Transverse colon (tissue), 4 donors: ENCODE measurements around the gene TP53INP2. TPM values are rescaled to one million over a fixed set of nuclear protein-coding genes. Genes with fewer than 3 reads are reported as not detected.

ENCODE experiments used
- DNase-seq: peaks from one replicate; pipeline ENCODE4 v3.0.0-alpha.2; 2019
- H3K27ac ChIP-seq, 4 donors: fragments of 200-600 bp; sonication (generic); 2 replicates each; pipeline ENCODE4 v1.5.1; 2016 to 2018; ENCODE audit warnings: inconsistent platforms in 4 of 4
- H3K27me3 ChIP-seq: fragments of 200-600 bp; sonication (generic); 2 replicates; pipeline ENCODE4 v1.5.1; 2017; ENCODE audit warnings: inconsistent platforms
- H3K36me3 ChIP-seq, 4 donors: fragments of 200-600 bp; sonication (generic); 2 replicates each; pipeline ENCODE4 v1.5.1; 2017 to 2019; ENCODE audit warnings: inconsistent platforms in 4 of 4
- H3K4me1 ChIP-seq, 4 donors: fragments of 200-600 bp; sonication (generic); 2 replicates each; pipeline ENCODE4 v1.5.1; 2017 to 2020; ENCODE audit warnings: inconsistent platforms in 4 of 4
- H3K4me3 ChIP-seq, 4 donors: fragments of 200-600 bp; sonication (generic); 1 replicate in 1 of 4; 2 replicates in 3 of 4; pipeline versions ENCODE4 v1.5.1 to v1.6.1; 2017 to 2019; ENCODE audit warnings: inconsistent platforms in 4 of 4
- H3K9me3 ChIP-seq, 2 donors: fragments of 200-600 bp; sonication (generic); 2 replicates each; pipeline ENCODE4 v1.5.1; 2017 to 2019; ENCODE audit warnings: inconsistent platforms in 2 of 2
- EP300 ChIP-seq: sonication (generic); formaldehyde crosslinking; IDR thresholded peaks from one replicate; pipeline ENCODE4 v1.6.1; 2017; ENCODE audit warnings: antibody characterized with exemption, low read depth
- POLR2A ChIP-seq: fragments of 450-650 bp; IDR thresholded peaks from one replicate; pipeline ENCODE4 v1.6.1; 2016; ENCODE audit warnings: antibody characterized with exemption, mild to moderate bottlenecking, moderate library complexity
- POLR2AphosphoS5 ChIP-seq, 3 donors: sonication (generic); formaldehyde crosslinking; IDR thresholded peaks; one replicate each; pipeline ENCODE4 v1.6.1; 2016; ENCODE audit warnings: antibody characterized with exemption in 3 of 3
- WGBS, 2 donors: methylation state at CpG; one replicate each; pipeline ENCODE4 v1.1.5; 2018; ENCODE audit warnings: low coverage in 1 of 2; 5-methylcytosine and 5-hydroxymethylcytosine counted together
- in situ Hi-C, 4 donors: fragments of 200-750 bp; cut with MboI; loops; one replicate each; pipeline versions ENCODE4 v1.15.0 to v1.15.1; 2017; ENCODE audit warnings: low sequenced_read_pairs in 3 of 4, low pct_ligation_motif_present in 1 of 4, low pct_unique_long_range_greater_than_20kb in 1 of 4
- intact Hi-C: fragments of 100-400 bp; cut with DNase I; formaldehyde crosslinking; loops from one replicate; pipeline ENCODE4 v1.15.1; 2023; ENCODE audit warnings: low total_unique reads
- total RNA-seq, 4 donors: library from RNA; depleted of rRNA; stranded (reverse); fragments of >200 nt; gene quantifications; one replicate each; pipeline ENCODE4 v1.1.0, GENCODE V29; 2016
- TF ChIP-seq, protein P1 (sequence below), 5 experiments: fragments of 200-600 bp in 3 of 5; fragments of 450-650 bp in 2 of 5; sonication (generic) in 3 of 5; IDR thresholded peaks; 1 replicate in 2 of 5; 2 replicates in 3 of 5; pipeline ENCODE4 v1.5.1; 2016 to 2017; ENCODE audit warnings: antibody characterized with exemption in 5 of 5, inconsistent platforms in 3 of 5, mild to moderate bottlenecking in 2 of 5, moderate library complexity in 1 of 5

The TP53INP2 gene
- total RNA-seq, 4 donors from 2014 or later = 12.9 to 80.8 (median 57.9) TPM

DNA sequence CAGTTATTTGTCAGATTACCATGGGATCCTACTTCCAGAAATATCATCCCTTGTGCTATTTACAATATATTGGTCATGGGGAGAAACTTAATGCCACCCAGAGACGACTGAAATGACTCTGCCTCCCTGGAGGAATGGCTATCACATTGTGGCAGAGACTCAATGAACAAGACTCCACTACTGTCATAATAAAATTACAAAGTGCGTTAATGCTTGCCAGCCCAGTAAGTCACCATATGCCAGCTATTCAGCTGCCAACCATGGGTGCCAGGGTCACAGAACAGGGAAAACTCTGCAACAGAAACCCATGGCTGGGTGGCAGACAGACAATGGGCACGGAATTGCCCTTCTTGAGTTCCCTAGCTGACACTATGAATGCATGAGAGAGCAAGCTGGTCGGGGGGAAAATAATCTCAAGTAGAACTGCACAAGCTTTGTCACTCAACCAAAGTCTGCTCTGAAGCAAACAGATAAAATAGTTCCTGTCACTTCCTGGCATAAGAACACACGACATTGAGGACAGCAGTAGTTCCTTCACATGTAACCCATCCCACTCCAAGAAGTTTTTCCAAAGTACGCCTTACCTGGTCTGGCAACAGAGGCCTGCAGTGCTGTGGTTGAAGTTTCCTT is 32.1 kb downstream of the TP53INP2 start:
- Histone ChIP-seq H3K36me3 (peaks cover 0 to 31% (median 5%) of the 10 kb centered on the region in 4 donors), H3K27ac (no peak overlapping the region), H3K4me3 (no peak overlapping the region), H3K4me1 (no peaks in the 10 kb centered on the region), H3K27me3 (no peaks in the 10 kb centered on the region), H3K9me3 (no peaks in the 10 kb centered on the region)
- TF ChIP-seq EP300 (no peak), POLR2AphosphoS5 (IDR thresholded peaks at IDR 0.05) (no peak), POLR2A (no peak)
- TF ChIP-seq, protein P1, sequence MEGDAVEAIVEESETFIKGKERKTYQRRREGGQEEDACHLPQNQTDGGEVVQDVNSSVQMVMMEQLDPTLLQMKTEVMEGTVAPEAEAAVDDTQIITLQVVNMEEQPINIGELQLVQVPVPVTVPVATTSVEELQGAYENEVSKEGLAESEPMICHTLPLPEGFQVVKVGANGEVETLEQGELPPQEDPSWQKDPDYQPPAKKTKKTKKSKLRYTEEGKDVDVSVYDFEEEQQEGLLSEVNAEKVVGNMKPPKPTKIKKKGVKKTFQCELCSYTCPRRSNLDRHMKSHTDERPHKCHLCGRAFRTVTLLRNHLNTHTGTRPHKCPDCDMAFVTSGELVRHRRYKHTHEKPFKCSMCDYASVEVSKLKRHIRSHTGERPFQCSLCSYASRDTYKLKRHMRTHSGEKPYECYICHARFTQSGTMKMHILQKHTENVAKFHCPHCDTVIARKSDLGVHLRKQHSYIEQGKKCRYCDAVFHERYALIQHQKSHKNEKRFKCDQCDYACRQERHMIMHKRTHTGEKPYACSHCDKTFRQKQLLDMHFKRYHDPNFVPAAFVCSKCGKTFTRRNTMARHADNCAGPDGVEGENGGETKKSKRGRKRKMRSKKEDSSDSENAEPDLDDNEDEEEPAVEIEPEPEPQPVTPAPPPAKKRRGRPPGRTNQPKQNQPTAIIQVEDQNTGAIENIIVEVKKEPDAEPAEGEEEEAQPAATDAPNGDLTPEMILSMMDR (IDR thresholded peaks at IDR 0.05) = no peak
- in situ Hi-C loops (no loop called here), intact Hi-C loops (no loop called here)
- 85 to 100% methylated on average over 1 to 6 of the region's 6 CpGs for WGBS, 2 donors
- no peak for DNase-seq

GRCh38 chr20:34743039-34743438 is 38.9 kb downstream of the TP53INP2 start:
- no peak for DNase-seq
- Histone ChIP-seq H3K4me3 (no peak overlapping the region), H3K9me3 (no peaks in the 10 kb centered on the region), H3K36me3 (peaks cover 0 to 59% (median 20%) of the 10 kb centered on the region in 4 donors), H3K27me3 (no peaks in the 10 kb centered on the region), H3K4me1 (no peaks in the 10 kb centered on the region), H3K27ac (no peak overlapping the region)
- TF ChIP-seq, protein P1 (IDR thresholded peaks at IDR 0.05) = no peak
- TF ChIP-seq POLR2AphosphoS5 (IDR thresholded peaks at IDR 0.05) (no peak), EP300 (no peak), POLR2A (no peak)
- WGBS, 2 donors = 88% methylated on average over 1 of the region's 1 CpG; no CpG with 5 or more reads in 1 of the 2 donors
- in situ Hi-C loops (no loop called here), intact Hi-C loops (no loop called here)

DNA sequence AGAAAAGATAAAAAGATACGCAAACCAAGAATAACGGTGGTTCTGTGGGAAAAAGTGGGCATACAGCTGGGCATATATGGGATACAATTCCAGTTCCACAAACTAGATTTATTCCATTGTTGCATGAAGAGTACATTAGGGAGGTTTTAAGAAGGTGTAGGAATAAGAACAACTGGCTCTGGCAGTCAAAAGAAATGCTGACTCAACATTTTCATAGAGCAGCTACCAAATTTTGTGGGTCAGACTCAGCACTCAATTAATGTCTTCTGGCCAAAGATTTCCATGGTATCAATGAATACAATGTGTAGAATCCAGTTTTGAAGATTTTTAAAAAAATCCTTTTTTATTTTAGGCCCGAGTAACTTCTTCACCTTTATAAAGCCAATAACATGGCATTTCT is 40.2 kb downstream of the TP53INP2 start:
- TF ChIP-seq EP300 (no peak), POLR2A (no peak), POLR2AphosphoS5 (IDR thresholded peaks at IDR 0.05) (no peak)
- TF ChIP-seq, protein P1 (IDR thresholded peaks at IDR 0.05) = no peak
- intact Hi-C loops (no loop called here), in situ Hi-C loops (no loop called here)
- no peaks in the 10 kb centered on the region for H3K9me3 ChIP-seq
- H3K4me3 ChIP-seq = no peak overlapping the region
- no peak for DNase-seq
- 86 to 96% methylated on average over 3 of the region's 3 CpGs for WGBS, 2 donors
- no peaks in the 10 kb centered on the region for H3K4me1 ChIP-seq
- peaks cover 0 to 66% (median 20%) of the 10 kb centered on the region in 4 donors for H3K36me3 ChIP-seq
- no peak overlapping the region for H3K27ac ChIP-seq
- H3K27me3 ChIP-seq = no peaks in the 10 kb centered on the region

- in situ Hi-C loops = no loop called here
- H3K36me3 ChIP-seq = peaks cover 0 to 66% (median 23%) of the 10 kb centered on the region in 4 donors
- no peaks in the 10 kb centered on the region for H3K9me3 ChIP-seq
- TF ChIP-seq EP300 (no peak), POLR2AphosphoS5 (IDR thresholded peaks at IDR 0.05) (no peak), POLR2A (no peak)
- TF ChIP-seq, protein P1 (IDR thresholded peaks at IDR 0.05) = no peak
- no peak for DNase-seq
- WGBS, 2 donors = 81% methylated on average over 1 of the region's 1 CpG; no CpG with 5 or more reads in 1 of the 2 donors
- H3K27me3 ChIP-seq = no peaks in the 10 kb centered on the region
- intact Hi-C loops = no loop called here
- no peaks in the 10 kb centered on the region for H3K4me1 ChIP-seq
- no peak overlapping the region for H3K27ac ChIP-seq
- no peak overlapping the region for H3K4me3 ChIP-seq
Observed at GRCh38 chr20:34744847-34745246, 40.7 kb downstream of the TP53INP2 start.
